Ectodermal cell (in vitro differentiated cells): Measurements from ENCODE around the gene FBXO34. TPM values are rescaled to one million over a fixed set of nuclear protein-coding genes. Genes with fewer than 3 reads are reported as not detected.

ENCODE experiments used
- H3K27ac ChIP-seq: 2 replicates; pipeline ENCODE4 v1.7.0; 2013; ENCODE audit warnings: mild to moderate bottlenecking, low read depth, low read length; ENCODE audit not compliant: insufficient read depth, poor library complexity, severe bottlenecking
- H3K27me3 ChIP-seq: 2 replicates; pipeline ENCODE4 v1.7.0; 2013; ENCODE audit warnings: mild to moderate bottlenecking, low read length; ENCODE audit not compliant: insufficient read depth, control insufficient read depth, poor library complexity, severe bottlenecking
- H3K36me3 ChIP-seq: one replicate; pipeline ENCODE4 v1.7.0; 2013; ENCODE audit warnings: low read length; ENCODE audit not compliant: control insufficient read depth, insufficient read depth
- H3K4me1 ChIP-seq: one replicate; pipeline ENCODE4 v1.7.0; 2013; ENCODE audit warnings: low read length; ENCODE audit not compliant: control insufficient read depth, insufficient read depth
- H3K4me3 ChIP-seq: 2 replicates; pipeline ENCODE4 v1.7.0; 2013; ENCODE audit warnings: low read depth, low read length, control low read depth; ENCODE audit not compliant: insufficient read depth
- H3K9me3 ChIP-seq: 2 replicates; pipeline ENCODE4 v1.7.0; 2013; ENCODE audit warnings: mild to moderate bottlenecking, low read length, moderate library complexity; ENCODE audit not compliant: control insufficient read depth
- WGBS, 2 experiments: methylation state at CpG; one replicate each; pipeline ENCODE4 v1.1.7; 2013; ENCODE audit warnings: missing lambda C conversion rate in 2 of 2; 5-methylcytosine and 5-hydroxymethylcytosine counted together
- polyA plus RNA-seq, 4 experiments: library from polyadenylated mRNA; stranded (reverse); fragments of 50-300 nt; gene quantifications; one replicate each; pipeline ENCODE4 v1.2.3, GENCODE V29; 2013

FBXO34 gene
- 13.5 TPM for polyA plus RNA-seq (2013, experiment 1 of 4)
- 11.8 TPM for polyA plus RNA-seq (2013, experiment 2 of 4)
- polyA plus RNA-seq (2013, experiment 3 of 4) = 11.6 TPM
- 12.2 TPM for polyA plus RNA-seq (2013, experiment 4 of 4)

- Histone ChIP-seq H3K27ac (peak within 1 kb of the TSS; percentile 38), H3K36me3 (no peaks in the 10 kb centered on the region), H3K27me3 (peaks cover 5% of the 10 kb centered on the region), H3K4me3 (peak within 1 kb of the TSS; percentile 95), H3K4me1 (no peaks in the 10 kb centered on the region), H3K9me3 (no peaks in the 10 kb centered on the region)
- WGBS, 2 experiments = 2 to 3% methylated on average over 49 of the region's 49 CpGs
These were observed at the start of gene FBXO34 for GRCh38 chr14:55270832-55271571. TSS of gene FBXO34 (plus strand) at chr14:55271421. CDS start at chr14:55350391, 78,970 bp downstream.

GRCh38 chr14:55221968-55222367 lies 49.3 kb upstream of the FBXO34 start:
- Histone ChIP-seq H3K27ac (no peak overlapping the region), H3K27me3 (no peaks in the 10 kb centered on the region), H3K4me3 (no peak overlapping the region), H3K4me1 (peaks cover 3% of the 10 kb centered on the region), H3K36me3 (no peaks in the 10 kb centered on the region), H3K9me3 (no peaks in the 10 kb centered on the region)

- no peaks in the 10 kb centered on the region for H3K27me3 ChIP-seq
- no peaks in the 10 kb centered on the region for H3K36me3 ChIP-seq
- no peaks in the 10 kb centered on the region for H3K9me3 ChIP-seq
- peaks cover 3% of the 10 kb centered on the region for H3K4me1 ChIP-seq
- no peak overlapping the region for H3K27ac ChIP-seq
- no peak overlapping the region for H3K4me3 ChIP-seq
These were observed 47.9 kb upstream of the FBXO34 start for GRCh38 chr14:55223364-55223763.

- Histone ChIP-seq H3K27me3 (no peaks in the 10 kb centered on the region), H3K27ac (no peak overlapping the region), H3K9me3 (no peaks in the 10 kb centered on the region), H3K4me3 (no peak overlapping the region), H3K4me1 (no peaks in the 10 kb centered on the region), H3K36me3 (no peaks in the 10 kb centered on the region)
- WGBS, 2 experiments = 83% methylated on average over 2 of the region's 2 CpGs; no CpG with 5 or more reads in 1 of the 2 experiments
These were observed 43.0 kb upstream of the FBXO34 start for GRCh38 chr14:55228261-55228660.

- H3K27ac ChIP-seq = no peak overlapping the region
- no peaks in the 10 kb centered on the region for H3K36me3 ChIP-seq
- H3K4me1 ChIP-seq = no peaks in the 10 kb centered on the region
- no peaks in the 10 kb centered on the region for H3K9me3 ChIP-seq
- WGBS, 2 experiments = 79 to 84% methylated on average over 2 of the region's 3 CpGs
- H3K27me3 ChIP-seq = no peaks in the 10 kb centered on the region
- H3K4me3 ChIP-seq = no peak overlapping the region
These were observed 37.6 kb upstream of the FBXO34 start for GRCh38 chr14:55233591-55233990.

- Histone ChIP-seq H3K27ac (no peak overlapping the region), H3K4me1 (no peaks in the 10 kb centered on the region), H3K9me3 (no peaks in the 10 kb centered on the region), H3K27me3 (peaks cover 24% of the 10 kb centered on the region), H3K4me3 (no peak overlapping the region), H3K36me3 (no peaks in the 10 kb centered on the region)
- 91 to 94% methylated on average over 11 of the region's 12 CpGs for WGBS, 2 experiments
These were observed 33.1 kb upstream of the FBXO34 start for GRCh38 chr14:55238019-55238680.

GRCh38 chr14:55239320-55239719 lies 31.9 kb upstream of the FBXO34 start:
- H3K36me3 ChIP-seq = no peaks in the 10 kb centered on the region
- H3K9me3 ChIP-seq = no peaks in the 10 kb centered on the region
- 88 to 100% methylated on average over 1 of the region's 1 CpG for WGBS, 2 experiments
- no peak overlapping the region for H3K27ac ChIP-seq
- H3K4me3 ChIP-seq = no peak overlapping the region
- no peaks in the 10 kb centered on the region for H3K4me1 ChIP-seq
- peaks cover 24% of the 10 kb centered on the region for H3K27me3 ChIP-seq

- whole genome bisulfite sequencing, 2 experiments = 22 to 30% methylated on average over 31 to 33 of the region's 33 CpGs
- Histone ChIP-seq H3K27me3 (peaks cover 24% of the 10 kb centered on the region), H3K4me1 (no peaks in the 10 kb centered on the region), H3K36me3 (no peaks in the 10 kb centered on the region), H3K4me3 (no peak overlapping the region), H3K9me3 (no peaks in the 10 kb centered on the region), H3K27ac (no peak overlapping the region)
These were observed 30.6 kb upstream of the FBXO34 start for GRCh38 chr14:55240526-55241178.

GRCh38 chr14:55241673-55242072 lies 29.5 kb upstream of the FBXO34 start:
- Histone ChIP-seq H3K36me3 (no peaks in the 10 kb centered on the region), H3K9me3 (no peaks in the 10 kb centered on the region), H3K4me3 (no peak overlapping the region), H3K4me1 (no peaks in the 10 kb centered on the region), H3K27me3 (peaks cover 24% of the 10 kb centered on the region), H3K27ac (no peak overlapping the region)
- WGBS, 2 experiments = 91 to 97% methylated on average over 4 of the region's 4 CpGs

GRCh38 chr14:55243386-55243785 lies 27.8 kb upstream of the FBXO34 start:
- WGBS, 2 experiments = 91 to 94% methylated on average over 3 of the region's 3 CpGs
- Histone ChIP-seq H3K27ac (no peak overlapping the region), H3K27me3 (peaks cover 24% of the 10 kb centered on the region), H3K36me3 (no peaks in the 10 kb centered on the region), H3K4me1 (no peaks in the 10 kb centered on the region), H3K4me3 (no peak overlapping the region), H3K9me3 (no peaks in the 10 kb centered on the region)
